HEK293 (cell line): ENCODE results near the gene SSB.

Source experiments
- CTCF ChIP-seq: fragments of 450-650 bp; formaldehyde crosslinking; IDR thresholded peaks from 2 replicates; pipeline ENCODE4 v1.5.1; 2016; ENCODE audit warnings: missing biosample characterization, missing genetic modification characterization
- YY1 ChIP-seq: fragments of 450-650 bp; formaldehyde crosslinking; IDR thresholded peaks from 2 replicates; pipeline ENCODE4 v1.5.1; 2018; ENCODE audit warnings: missing biosample characterization, missing genetic modification characterization
- ZBTB10 ChIP-seq: fragments of 450-650 bp; formaldehyde crosslinking; IDR thresholded peaks from 2 replicates; pipeline ENCODE4 v1.5.1; 2016; ENCODE audit warnings: missing biosample characterization, missing genetic modification characterization
- ZIC2 ChIP-seq: fragments of 450-650 bp; formaldehyde crosslinking; IDR thresholded peaks from 2 replicates; pipeline ENCODE4 v1.5.1; 2016; ENCODE audit warnings: missing biosample characterization, missing genetic modification characterization
- ZNF114 ChIP-seq: fragments of 450-650 bp; formaldehyde crosslinking; IDR thresholded peaks from 2 replicates; pipeline ENCODE4 v1.5.0; 2017; ENCODE audit warnings: missing biosample characterization, missing genetic modification characterization
- ZNF138 ChIP-seq: fragments of 450-650 bp; formaldehyde crosslinking; IDR thresholded peaks from 2 replicates; pipeline ENCODE4 v1.5.1; 2016; ENCODE audit warnings: missing biosample characterization, missing genetic modification characterization, borderline replicate concordance
- ZNF16 ChIP-seq: fragments of 450-650 bp; formaldehyde crosslinking; IDR thresholded peaks from 2 replicates; pipeline ENCODE4 v1.5.1; 2016; ENCODE audit warnings: low read depth, missing biosample characterization, missing genetic modification characterization
- ZNF658 ChIP-seq: fragments of 450-650 bp; formaldehyde crosslinking; IDR thresholded peaks from 2 replicates; pipeline ENCODE4; 2016; ENCODE audit warnings: missing biosample characterization, missing genetic modification characterization
- ZNF785 ChIP-seq: fragments of 450-650 bp; formaldehyde crosslinking; IDR thresholded peaks from 2 replicates; pipeline ENCODE4 v1.5.1; 2016; ENCODE audit warnings: missing biosample characterization, missing genetic modification characterization
- TF ChIP-seq, protein P1 (sequence below): sonication (generic); formaldehyde crosslinking; IDR thresholded peaks from 2 replicates; pipeline ENCODE4 v1.8.1; 2022; ENCODE audit warnings: mild to moderate bottlenecking, moderate library complexity, missing genetic modification reagents
- TF ChIP-seq, protein P2 (sequence below): fragments of 450-650 bp; IDR thresholded peaks from 2 replicates; pipeline ENCODE4 v1.5.1; 2018; ENCODE audit warnings: missing biosample characterization, missing genetic modification characterization
- TF ChIP-seq, protein P3 (sequence below): fragments of 450-650 bp; formaldehyde crosslinking; IDR thresholded peaks from 2 replicates; pipeline ENCODE4 v1.5.1; 2016; ENCODE audit warnings: missing biosample characterization, missing genetic modification characterization

DNA sequence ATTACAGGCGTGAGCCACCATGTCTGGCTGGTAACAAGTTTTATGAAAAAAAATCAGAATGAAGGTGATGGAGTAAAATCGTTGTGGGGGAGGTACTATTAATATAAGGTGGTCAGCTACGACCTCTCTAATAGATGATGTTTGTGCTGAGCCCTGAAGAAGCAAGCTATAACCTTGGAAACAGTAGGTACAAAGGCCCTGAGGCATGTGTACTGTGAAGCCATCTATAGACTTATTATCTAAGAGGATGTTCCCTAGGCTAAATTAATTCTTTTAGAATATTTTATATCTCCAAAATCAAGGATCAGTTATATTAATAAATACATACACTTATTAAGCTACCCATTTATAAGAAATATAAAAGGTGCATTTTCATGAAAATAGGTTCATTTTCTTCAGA is 23.3 kb upstream of the SSB start:
- TF ChIP-seq ZIC2 (tag by site-specific recombination) (no peak), ZBTB10 (tag by site-specific recombination) (no peak), ZNF138 (tag by site-specific recombination) (no peak), ZNF16 (no peak), CTCF (tag by site-specific recombination) (no peak), ZNF785 (tag by site-specific recombination) (no peak), YY1 (tag by site-specific recombination) (no peak), ZNF658 (no peak), ZNF114 (tag by site-specific recombination) (no peak)
- TF ChIP-seq, protein P1, sequence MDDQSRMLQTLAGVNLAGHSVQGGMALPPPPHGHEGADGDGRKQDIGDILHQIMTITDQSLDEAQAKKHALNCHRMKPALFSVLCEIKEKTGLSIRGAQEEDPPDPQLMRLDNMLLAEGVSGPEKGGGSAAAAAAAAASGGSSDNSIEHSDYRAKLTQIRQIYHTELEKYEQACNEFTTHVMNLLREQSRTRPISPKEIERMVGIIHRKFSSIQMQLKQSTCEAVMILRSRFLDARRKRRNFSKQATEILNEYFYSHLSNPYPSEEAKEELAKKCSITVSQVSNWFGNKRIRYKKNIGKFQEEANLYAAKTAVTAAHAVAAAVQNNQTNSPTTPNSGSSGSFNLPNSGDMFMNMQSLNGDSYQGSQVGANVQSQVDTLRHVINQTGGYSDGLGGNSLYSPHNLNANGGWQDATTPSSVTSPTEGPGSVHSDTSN (CRISPR knock-in tag), result no peak
- TF ChIP-seq, protein P2, sequence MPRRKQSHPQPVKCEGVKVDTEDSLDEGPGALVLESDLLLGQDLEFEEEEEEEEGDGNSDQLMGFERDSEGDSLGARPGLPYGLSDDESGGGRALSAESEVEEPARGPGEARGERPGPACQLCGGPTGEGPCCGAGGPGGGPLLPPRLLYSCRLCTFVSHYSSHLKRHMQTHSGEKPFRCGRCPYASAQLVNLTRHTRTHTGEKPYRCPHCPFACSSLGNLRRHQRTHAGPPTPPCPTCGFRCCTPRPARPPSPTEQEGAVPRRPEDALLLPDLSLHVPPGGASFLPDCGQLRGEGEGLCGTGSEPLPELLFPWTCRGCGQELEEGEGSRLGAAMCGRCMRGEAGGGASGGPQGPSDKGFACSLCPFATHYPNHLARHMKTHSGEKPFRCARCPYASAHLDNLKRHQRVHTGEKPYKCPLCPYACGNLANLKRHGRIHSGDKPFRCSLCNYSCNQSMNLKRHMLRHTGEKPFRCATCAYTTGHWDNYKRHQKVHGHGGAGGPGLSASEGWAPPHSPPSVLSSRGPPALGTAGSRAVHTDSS (tag by site-specific recombination), result no peak
- TF ChIP-seq, protein P3, sequence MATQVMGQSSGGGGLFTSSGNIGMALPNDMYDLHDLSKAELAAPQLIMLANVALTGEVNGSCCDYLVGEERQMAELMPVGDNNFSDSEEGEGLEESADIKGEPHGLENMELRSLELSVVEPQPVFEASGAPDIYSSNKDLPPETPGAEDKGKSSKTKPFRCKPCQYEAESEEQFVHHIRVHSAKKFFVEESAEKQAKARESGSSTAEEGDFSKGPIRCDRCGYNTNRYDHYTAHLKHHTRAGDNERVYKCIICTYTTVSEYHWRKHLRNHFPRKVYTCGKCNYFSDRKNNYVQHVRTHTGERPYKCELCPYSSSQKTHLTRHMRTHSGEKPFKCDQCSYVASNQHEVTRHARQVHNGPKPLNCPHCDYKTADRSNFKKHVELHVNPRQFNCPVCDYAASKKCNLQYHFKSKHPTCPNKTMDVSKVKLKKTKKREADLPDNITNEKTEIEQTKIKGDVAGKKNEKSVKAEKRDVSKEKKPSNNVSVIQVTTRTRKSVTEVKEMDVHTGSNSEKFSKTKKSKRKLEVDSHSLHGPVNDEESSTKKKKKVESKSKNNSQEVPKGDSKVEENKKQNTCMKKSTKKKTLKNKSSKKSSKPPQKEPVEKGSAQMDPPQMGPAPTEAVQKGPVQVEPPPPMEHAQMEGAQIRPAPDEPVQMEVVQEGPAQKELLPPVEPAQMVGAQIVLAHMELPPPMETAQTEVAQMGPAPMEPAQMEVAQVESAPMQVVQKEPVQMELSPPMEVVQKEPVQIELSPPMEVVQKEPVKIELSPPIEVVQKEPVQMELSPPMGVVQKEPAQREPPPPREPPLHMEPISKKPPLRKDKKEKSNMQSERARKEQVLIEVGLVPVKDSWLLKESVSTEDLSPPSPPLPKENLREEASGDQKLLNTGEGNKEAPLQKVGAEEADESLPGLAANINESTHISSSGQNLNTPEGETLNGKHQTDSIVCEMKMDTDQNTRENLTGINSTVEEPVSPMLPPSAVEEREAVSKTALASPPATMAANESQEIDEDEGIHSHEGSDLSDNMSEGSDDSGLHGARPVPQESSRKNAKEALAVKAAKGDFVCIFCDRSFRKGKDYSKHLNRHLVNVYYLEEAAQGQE, result no peak
